Cardiac muscle cell (in vitro differentiated cells and primary cell): ENCODE results near the gene RYR2. TPM values are rescaled to one million over a fixed set of nuclear protein-coding genes. Genes with fewer than 3 reads are reported as not detected.

Experiments used
- DNase-seq, 2 donors: peaks; one replicate each; pipeline versions ENCODE4 v3.0.0 to v3.0.0-alpha.2; 2010 to 2017; ENCODE audit warnings: low read depth in 1 of 2, low spot score in 1 of 2
- H3K27ac ChIP-seq: fragments of 200-600 bp; sonication (generic); 2 replicates; pipeline ENCODE4 v1.5.1; 2016
- H3K27me3 ChIP-seq: fragments of 200-600 bp; sonication (generic); 2 replicates; pipeline ENCODE4 v1.6.0; 2016; ENCODE audit warnings: control low read depth
- H3K36me3 ChIP-seq: fragments of 200-600 bp; sonication (generic); 2 replicates; pipeline ENCODE4 v1.5.1; 2016; ENCODE audit warnings: control low read depth
- H3K4me1 ChIP-seq: fragments of 200-600 bp; sonication (generic); 2 replicates; pipeline ENCODE4 v1.8.1; 2017; ENCODE audit warnings: low read depth, mild to moderate bottlenecking, mixed run types
- H3K4me3 ChIP-seq: fragments of 200-600 bp; sonication (generic); 2 replicates; pipeline ENCODE4 v1.5.1; 2016; ENCODE audit warnings: mild to moderate bottlenecking
- H3K9me3 ChIP-seq: fragments of 200-600 bp; sonication (generic); 2 replicates; pipeline ENCODE4 v1.5.1; 2017; ENCODE audit warnings: low read depth, mild to moderate bottlenecking, control low read depth
- polyA plus RNA-seq: library from polyadenylated mRNA; unstranded; fragments of >200 nt; fragmentation: Nextera tagmentation; extraction: Ambion mirVana; gene quantifications from 2 replicates; pipeline ENCODE4 v1.2.1, GENCODE V29; 2016
- total RNA-seq: library from RNA; depleted of rRNA; stranded (reverse); fragments of >200 nt; gene quantifications from 2 replicates; pipeline ENCODE4 v1.2.3, GENCODE V29; 2016
- TF ChIP-seq, protein P1 (sequence below): IDR thresholded peaks from 2 replicates; pipeline ENCODE4 v1.5.1; 2012; ENCODE audit warnings: low read depth, mild to moderate bottlenecking, low read length

Gene RYR2
- total and polyA plus RNA-seq, 2 experiments from 2014 or later: 29.8 to 155 TPM

DNA sequence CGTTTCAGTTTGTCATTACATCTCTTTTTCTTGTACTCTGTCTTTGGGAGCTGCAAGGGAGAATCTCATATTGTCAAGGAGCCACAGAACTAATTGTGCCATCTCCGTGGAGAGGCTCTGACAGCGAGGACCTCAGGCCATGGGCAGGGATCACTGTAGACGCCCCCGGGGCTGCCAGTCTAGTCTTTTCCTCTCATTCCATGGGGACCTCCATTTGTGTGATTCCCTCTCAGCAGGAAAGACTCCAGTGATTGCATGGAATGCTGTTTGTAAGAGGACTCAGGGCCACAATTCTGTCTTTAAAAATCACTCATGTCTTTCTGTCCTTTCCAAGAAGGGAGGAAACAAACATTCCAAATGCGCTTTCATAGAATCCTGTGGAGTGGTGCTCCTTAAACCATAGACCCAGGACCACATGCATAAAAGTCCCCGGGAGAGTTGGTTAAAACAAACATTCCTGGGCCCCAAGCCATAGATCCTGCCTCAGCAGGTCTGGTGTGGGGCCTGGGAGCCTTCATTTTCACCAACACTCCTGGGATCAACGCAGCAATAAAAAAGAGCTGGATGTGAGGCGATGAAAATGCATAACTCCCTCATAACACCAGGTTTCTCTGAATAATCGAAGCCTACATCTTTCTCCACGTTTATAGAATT is 744.2 kb downstream of the RYR2 start:
- Histone ChIP-seq H3K36me3 (peaks cover 78% of the 10 kb centered on the region), H3K4me3 (no peak overlapping the region), H3K27me3 (no peaks in the 10 kb centered on the region), H3K9me3 (no peaks in the 10 kb centered on the region), H3K4me1 (peaks cover 10% of the 10 kb centered on the region), H3K27ac (peak overlapping the region; percentile 26)
- TF ChIP-seq, protein P1, sequence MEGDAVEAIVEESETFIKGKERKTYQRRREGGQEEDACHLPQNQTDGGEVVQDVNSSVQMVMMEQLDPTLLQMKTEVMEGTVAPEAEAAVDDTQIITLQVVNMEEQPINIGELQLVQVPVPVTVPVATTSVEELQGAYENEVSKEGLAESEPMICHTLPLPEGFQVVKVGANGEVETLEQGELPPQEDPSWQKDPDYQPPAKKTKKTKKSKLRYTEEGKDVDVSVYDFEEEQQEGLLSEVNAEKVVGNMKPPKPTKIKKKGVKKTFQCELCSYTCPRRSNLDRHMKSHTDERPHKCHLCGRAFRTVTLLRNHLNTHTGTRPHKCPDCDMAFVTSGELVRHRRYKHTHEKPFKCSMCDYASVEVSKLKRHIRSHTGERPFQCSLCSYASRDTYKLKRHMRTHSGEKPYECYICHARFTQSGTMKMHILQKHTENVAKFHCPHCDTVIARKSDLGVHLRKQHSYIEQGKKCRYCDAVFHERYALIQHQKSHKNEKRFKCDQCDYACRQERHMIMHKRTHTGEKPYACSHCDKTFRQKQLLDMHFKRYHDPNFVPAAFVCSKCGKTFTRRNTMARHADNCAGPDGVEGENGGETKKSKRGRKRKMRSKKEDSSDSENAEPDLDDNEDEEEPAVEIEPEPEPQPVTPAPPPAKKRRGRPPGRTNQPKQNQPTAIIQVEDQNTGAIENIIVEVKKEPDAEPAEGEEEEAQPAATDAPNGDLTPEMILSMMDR: no peak
- DNase-seq: no peak

DNA sequence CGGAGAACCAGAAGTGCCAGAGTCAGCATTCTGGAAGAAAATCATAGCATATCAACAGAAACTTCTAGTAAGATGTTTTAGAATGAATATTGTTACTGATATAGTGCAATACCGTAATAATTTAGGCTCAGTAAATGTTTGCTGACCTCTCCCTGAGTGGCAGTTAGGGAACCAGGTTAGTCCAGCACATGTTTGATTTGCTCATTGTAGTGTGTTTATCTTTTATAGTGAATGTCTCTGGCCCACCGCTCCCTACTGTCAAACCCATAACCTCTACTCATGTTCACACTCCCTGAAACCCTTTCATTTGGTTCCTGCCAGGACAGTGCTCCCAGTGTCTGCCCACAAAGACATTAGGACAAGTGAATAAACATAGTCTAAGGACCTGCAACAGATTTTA is 746.1 kb downstream of the RYR2 start:
- no peak overlapping the region for H3K27ac ChIP-seq
- DNase-seq: no peak
- H3K4me1 ChIP-seq: peaks cover 10% of the 10 kb centered on the region
- no peak overlapping the region for H3K4me3 ChIP-seq
- TF ChIP-seq, protein P1: no peak
- no peaks in the 10 kb centered on the region for H3K9me3 ChIP-seq
- peaks cover 88% of the 10 kb centered on the region for H3K36me3 ChIP-seq
- no peaks in the 10 kb centered on the region for H3K27me3 ChIP-seq

DNA sequence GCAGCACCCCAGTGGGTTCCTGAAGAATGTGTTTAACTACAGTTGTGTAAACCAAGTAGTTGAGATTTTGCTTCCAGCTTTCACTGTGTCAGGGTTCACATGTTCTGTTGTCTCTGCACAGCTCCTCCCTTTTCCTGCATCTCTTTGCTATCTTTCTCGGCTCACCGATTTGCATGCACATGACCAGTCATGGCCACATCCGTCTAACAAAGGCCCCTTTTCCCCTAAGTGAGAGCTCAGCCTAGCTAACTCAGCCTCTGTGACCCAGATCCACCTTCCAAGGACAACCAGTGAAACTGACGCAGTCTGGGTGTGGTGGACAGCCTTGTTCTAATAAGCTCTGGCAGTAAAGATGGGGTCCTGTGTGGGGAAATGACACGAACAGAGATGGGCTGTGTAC is 747.6 kb downstream of the RYR2 start:
- TF ChIP-seq, protein P1: no peak
- no peak overlapping the region for H3K27ac ChIP-seq
- no peak for DNase-seq
- H3K36me3 ChIP-seq: peaks cover 89% of the 10 kb centered on the region
- H3K4me3 ChIP-seq: no peak overlapping the region
- no peaks in the 10 kb centered on the region for H3K27me3 ChIP-seq
- no peaks in the 10 kb centered on the region for H3K9me3 ChIP-seq
- H3K4me1 ChIP-seq: peaks cover 10% of the 10 kb centered on the region

DNA sequence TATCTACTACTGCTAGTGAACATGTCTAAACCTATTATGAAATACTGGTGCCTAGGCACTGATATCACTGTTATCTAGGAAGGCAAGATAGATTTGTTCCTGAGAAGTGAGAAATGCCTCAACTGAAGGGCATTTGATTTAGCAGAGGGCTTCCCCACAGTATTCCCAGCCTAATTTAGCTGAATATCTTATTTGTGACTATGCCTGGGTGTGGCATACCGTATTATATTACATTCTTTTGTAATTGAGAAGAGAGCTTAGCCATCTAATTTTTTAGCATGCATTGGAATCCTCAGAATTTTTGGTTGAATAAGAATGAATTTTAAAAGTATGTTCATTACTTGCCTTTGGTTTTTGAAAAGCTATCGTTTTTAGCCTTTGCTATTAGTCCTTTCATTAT is 749.6 kb downstream of the RYR2 start:
- Histone ChIP-seq H3K27ac (peak overlapping the region; percentile 6), H3K27me3 (no peaks in the 10 kb centered on the region), H3K4me3 (no peak overlapping the region), H3K4me1 (no peaks in the 10 kb centered on the region), H3K9me3 (no peaks in the 10 kb centered on the region), H3K36me3 (peaks cover 84% of the 10 kb centered on the region)
- TF ChIP-seq, protein P1: no peak
- no peak for DNase-seq

DNA sequence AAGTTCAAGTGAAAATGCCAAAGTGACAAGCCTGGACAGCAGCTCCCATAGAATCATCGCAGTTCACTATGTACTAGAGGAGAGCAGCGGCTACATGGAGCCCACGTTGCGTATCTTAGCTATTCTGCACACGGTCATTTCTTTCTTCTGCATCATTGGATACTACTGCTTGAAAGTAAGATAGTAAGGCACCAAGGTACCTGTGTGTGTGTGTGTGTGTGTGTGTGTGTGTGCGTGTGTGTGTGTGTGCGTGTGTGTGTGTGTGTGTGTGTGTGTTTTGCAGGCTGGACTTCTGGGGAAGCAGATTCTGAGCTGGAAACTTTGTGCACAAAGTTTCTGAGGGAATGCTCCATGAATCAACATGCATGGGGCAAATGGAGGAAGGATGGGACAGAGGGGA is 750.2 kb downstream of the RYR2 start:
- peak overlapping the region; percentile 6 for H3K27ac ChIP-seq
- no peak for DNase-seq
- TF ChIP-seq, protein P1: no peak
- peaks cover 79% of the 10 kb centered on the region for H3K36me3 ChIP-seq
- H3K27me3 ChIP-seq: no peaks in the 10 kb centered on the region
- no peaks in the 10 kb centered on the region for H3K9me3 ChIP-seq
- H3K4me3 ChIP-seq: no peak overlapping the region
- no peaks in the 10 kb centered on the region for H3K4me1 ChIP-seq
